Measurements from ENCODE around the gene RLIM. TPM values are rescaled to one million over a fixed set of nuclear protein-coding genes. Genes with fewer than 3 reads are reported as not detected.

The RLIM gene
- total RNA-seq, 2 experiments from 2014 or later: 34.8 to 35.7 TPM

- ChIA-PET POLR2A (no interaction called here), CTCF (interaction anchor here (0.8 kb wide), 1 partner anchor 196 kb away, joined by 3 read pairs; no protein-coding TSS in a partner anchor)
These were observed 73.7 kb downstream of the RLIM start for GRCh38 chrX:74540635-74541249.

DNA sequence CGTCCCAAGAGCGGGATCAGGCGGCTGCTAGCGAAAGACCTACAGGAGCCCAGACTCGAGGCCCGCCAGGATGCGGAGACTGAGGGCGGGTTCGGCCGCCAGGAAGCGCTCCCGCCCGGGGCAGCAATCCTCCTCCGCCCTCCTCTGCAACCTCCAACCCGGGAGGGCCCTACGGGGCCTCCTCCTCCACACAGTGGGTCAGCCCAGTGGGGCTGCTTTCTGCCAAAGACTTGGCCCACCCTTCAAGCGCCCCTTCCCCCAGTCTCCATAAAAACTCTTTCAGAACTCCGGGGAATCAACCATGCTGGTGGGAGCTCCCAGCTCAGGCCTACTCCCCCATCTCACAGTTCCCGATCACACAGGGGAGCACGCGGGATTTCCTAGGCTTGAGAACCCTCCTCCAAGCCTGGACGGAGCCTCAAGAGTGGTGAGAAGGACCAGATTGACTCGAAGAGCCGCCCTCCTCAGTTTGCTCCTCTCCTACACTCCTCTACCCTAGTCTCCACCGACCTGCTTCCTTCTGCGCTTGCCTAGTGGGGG, 77.5 kb downstream of the RLIM start:
- POLR2A ChIA-PET: no interaction called here
- CTCF ChIA-PET: no interaction called here

DNA sequence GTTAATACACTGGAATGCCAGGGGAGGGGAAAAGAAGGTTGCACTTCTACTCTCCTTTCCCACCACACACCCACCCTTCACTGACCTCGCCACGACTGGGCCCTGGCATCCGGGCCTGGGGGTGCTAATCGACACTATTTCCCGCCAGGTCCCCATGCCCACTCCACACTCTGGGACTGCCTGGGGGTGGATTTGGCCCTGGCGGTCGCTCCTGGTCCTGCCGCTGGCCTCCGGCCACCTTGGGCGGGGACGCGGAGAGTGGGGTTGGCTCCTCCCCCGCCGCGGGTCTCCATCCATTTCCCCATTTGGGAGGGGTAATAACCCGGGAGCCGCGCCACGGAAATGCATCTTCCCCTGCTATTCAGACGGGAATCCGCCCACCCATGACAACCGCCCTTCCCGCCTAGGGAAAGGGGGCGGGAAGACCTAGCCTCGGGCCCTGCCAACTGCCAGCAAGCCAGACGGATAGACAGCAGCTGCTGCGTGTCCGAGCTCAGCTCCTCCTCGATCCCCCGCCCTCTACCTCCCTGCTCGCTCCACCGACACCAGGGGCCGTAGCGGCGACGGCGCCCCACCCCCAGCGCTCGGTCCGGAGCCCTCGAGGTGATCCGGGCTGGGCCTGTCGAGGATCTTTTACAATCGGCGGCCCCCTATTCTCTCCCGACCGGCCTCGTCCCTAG, 78.1 kb downstream of the RLIM start:
- ChIA-PET POLR2A (no interaction called here), CTCF (interaction anchor here (1.6 kb wide), 1 partner anchor 44 kb away, joined by 6 read pairs; no protein-coding TSS in a partner anchor)

- CTCF ChIA-PET: interaction anchor here (0.5 to 1.6 kb wide), 3 partner anchors 37 to 506 kb away, joined by 3 to 6 read pairs (median 3); no protein-coding TSS in a partner anchor
These were observed 78.8 kb downstream of the RLIM start for GRCh38 chrX:74535408-74536151.

More at GRCh38 chrX:74535408-74536151, 78.8 kb downstream of the RLIM start:
- POLR2A ChIA-PET: interaction anchor here (1.6 kb wide), 1 partner anchor 79 kb away, joined by 6 read pairs; the partner anchor contains the start of gene RLIM

Other genes with a start within 250 kb of the RLIM start
- gene SLC16A2, start 193.1 kb downstream of the RLIM start, total RNA-seq: 1 to 10 TPM; 1.4 TPM